Tibial nerve (tissue), 4 donors: ENCODE results near the gene TRIP13. TPM values are rescaled to one million over a fixed set of nuclear protein-coding genes. Genes with fewer than 3 reads are reported as not detected.

Source experiments
- DNase-seq, 2 donors: peaks; one replicate each; pipeline ENCODE4 v3.0.0-alpha.2; 2019; ENCODE audit warnings: low spot score in 2 of 2
- H3K27ac ChIP-seq, 4 donors: fragments of 200-600 bp; sonication (generic) in 3 of 4; one replicate each; pipeline ENCODE4 v1.5.1; 2017 to 2019; ENCODE audit warnings: mild to moderate bottlenecking in 1 of 4
- H3K27me3 ChIP-seq, 2 donors: fragments of 200-600 bp; sonication (generic) in 1 of 2; one replicate each; pipeline versions ENCODE4 v1.5.1 to v1.6.0; 2017 to 2019
- H3K36me3 ChIP-seq, 3 donors: fragments of 200-600 bp; sonication (generic); one replicate each; pipeline ENCODE4 v1.5.1; 2018 to 2019
- H3K4me1 ChIP-seq, 4 donors: fragments of 200-600 bp; sonication (generic) in 3 of 4; one replicate each; pipeline ENCODE4 v1.5.1; 2017 to 2019
- H3K4me3 ChIP-seq, 4 donors: fragments of 200-600 bp; sonication (generic) in 3 of 4; one replicate each; pipeline ENCODE4 v1.5.1; 2017 to 2019; ENCODE audit warnings: mild to moderate bottlenecking in 1 of 4, moderate library complexity in 1 of 4
- H3K9me3 ChIP-seq, 4 donors: fragments of 200-600 bp; sonication (generic) in 3 of 4; one replicate each; pipeline ENCODE4 v1.5.1; 2017 to 2019
- CTCF ChIP-seq, 5 experiments: fragments of 200-600 bp in 3 of 5; fragments of 450-650 bp in 2 of 5; sonication (generic) in 3 of 5; IDR thresholded peaks; one replicate each; pipeline ENCODE4 v1.5.1; 2016 to 2019; ENCODE audit warnings: antibody characterized with exemption in 5 of 5, mild to moderate bottlenecking in 3 of 5, moderate library complexity in 2 of 5
- EP300 ChIP-seq, 2 donors: sonication (generic); formaldehyde crosslinking; IDR thresholded peaks; one replicate each; pipeline ENCODE4 v1.6.1; 2017; ENCODE audit warnings: antibody characterized with exemption in 2 of 2, mild to moderate bottlenecking in 1 of 2
- POLR2A ChIP-seq, 2 donors: fragments of 450-650 bp; IDR thresholded peaks; one replicate each; pipeline ENCODE4 v1.6.1; 2017; ENCODE audit warnings: antibody characterized with exemption in 2 of 2, mild to moderate bottlenecking in 2 of 2, moderate library complexity in 2 of 2
- WGBS, 2 donors: methylation state at CpG; one replicate each; pipeline ENCODE4 v1.1.5; 2018; 5-methylcytosine and 5-hydroxymethylcytosine counted together
- total RNA-seq, 4 donors: library from RNA; depleted of rRNA; stranded (reverse); fragments of >200 nt; gene quantifications; one replicate each; pipeline ENCODE4 v1.1.0, GENCODE V29; 2016

TRIP13 gene
- total RNA-seq, 4 donors from 2014 or later, result 0.30 to 1.3 (median 0.52) TPM

- TF ChIP-seq EP300 (IDR thresholded peaks at IDR 0.05) (no peak), CTCF (IDR thresholded peaks at IDR 0.05) (no peak), POLR2A (IDR thresholded peaks at IDR 0.05) (no peak)
- no peaks in the 10 kb centered on the region for H3K9me3 ChIP-seq
- no peak for DNase-seq
- peaks cover 0 to 22% (median 0%) of the 10 kb centered on the region in 4 donors for H3K4me1 ChIP-seq
- WGBS, 2 donors, result 67 to 72% methylated on average over 7 of the region's 7 CpGs
- no peaks in the 10 kb centered on the region for H3K36me3 ChIP-seq
- no peak overlapping the region for H3K27ac ChIP-seq
- H3K27me3 ChIP-seq, result peaks cover 0 to 42% of the 10 kb centered on the region in 2 donors
- no peak overlapping the region for H3K4me3 ChIP-seq
Observed at GRCh38 chr5:943918-944620, 51.4 kb downstream of the TRIP13 start.

- no peak for TF ChIP-seq POLR2A (IDR thresholded peaks at IDR 0.05)
- Histone ChIP-seq H3K4me3 (no peak overlapping the region), H3K4me1 (peaks cover 0 to 22% (median 0%) of the 10 kb centered on the region in 4 donors), H3K36me3 (no peaks in the 10 kb centered on the region), H3K27me3 (peaks cover 0 to 42% of the 10 kb centered on the region in 2 donors), H3K27ac (no peak overlapping the region), H3K9me3 (no peaks in the 10 kb centered on the region)
- WGBS, 2 donors, result 90 to 95% methylated on average over 6 of the region's 6 CpGs
- DNase-seq, result no peak
Observed at GRCh38 chr5:944621-944927, 51.9 kb downstream of the TRIP13 start.

GRCh38 chr5:944992-945685, 52.5 kb downstream of the TRIP13 start:
- 73 to 76% methylated on average over 7 to 12 of the region's 12 CpGs for WGBS, 2 donors
- no peak overlapping the region for H3K27ac ChIP-seq
- H3K9me3 ChIP-seq, result peaks cover 0 to 5% (median 0%) of the 10 kb centered on the region in 4 donors

GRCh38 chr5:945691-946551, 53.2 kb downstream of the TRIP13 start:
- Histone ChIP-seq H3K9me3 (peaks cover 0 to 13% (median 0%) of the 10 kb centered on the region in 4 donors), H3K36me3 (no peaks in the 10 kb centered on the region), H3K27me3 (peaks cover 0 to 48% of the 10 kb centered on the region in 2 donors), H3K27ac (no peak overlapping the region), H3K4me1 (peaks cover 0 to 22% (median 0%) of the 10 kb centered on the region in 4 donors), H3K4me3 (no peak overlapping the region)
- WGBS, 2 donors, result 36% methylated on average over 24 of the region's 24 CpGs
- DNase-seq, result no peak
- no peak for TF ChIP-seq CTCF (IDR thresholded peaks at IDR 0.05)
- TF ChIP-seq POLR2A (IDR thresholded peaks at IDR 0.05), result no peak
- TF ChIP-seq EP300 (IDR thresholded peaks at IDR 0.05), result no peak

More at GRCh38 chr5:944992-945685, 52.5 kb downstream of the TRIP13 start:
- Histone ChIP-seq H3K4me3 (no peak overlapping the region), H3K4me1 (peaks cover 0 to 22% (median 0%) of the 10 kb centered on the region in 4 donors), H3K27me3 (peaks cover 0 to 47% of the 10 kb centered on the region in 2 donors), H3K36me3 (no peaks in the 10 kb centered on the region)
- no peak for TF ChIP-seq EP300 (IDR thresholded peaks at IDR 0.05)
- no peak for TF ChIP-seq CTCF (IDR thresholded peaks at IDR 0.05)
- TF ChIP-seq POLR2A (IDR thresholded peaks at IDR 0.05), result no peak
- no peak for DNase-seq

- Histone ChIP-seq H3K27ac (no peak overlapping the region), H3K27me3 (peaks cover 0 to 51% of the 10 kb centered on the region in 2 donors), H3K4me1 (peaks cover 0 to 22% (median 0%) of the 10 kb centered on the region in 4 donors), H3K4me3 (no peak overlapping the region), H3K36me3 (no peaks in the 10 kb centered on the region), H3K9me3 (peaks cover 0 to 20% (median 0%) of the 10 kb centered on the region in 4 donors)
- DNase-seq, result no peak
- no peak for TF ChIP-seq POLR2A (IDR thresholded peaks at IDR 0.05)
- TF ChIP-seq CTCF (IDR thresholded peaks at IDR 0.05), result no peak
- TF ChIP-seq EP300 (IDR thresholded peaks at IDR 0.05), result no peak
- 79 to 80% methylated on average over 25 to 27 of the region's 30 CpGs for WGBS, 2 donors
Observed at GRCh38 chr5:946720-947625, 54.3 kb downstream of the TRIP13 start.
